SK-N-SH treated with all-trans-retinoic acid at 6 μM for 48 hours (cell line): ENCODE measurements around the gene ATF5.

Experiments used
- BACH2 ChIP-seq: fragments of 250-450 bp; sonication (Bioruptor Pico); IDR thresholded peaks from 2 replicates; pipeline ENCODE4 v1.9.0; 2021; ENCODE audit warnings: mild to moderate bottlenecking, borderline replicate concordance
- ZFP3 ChIP-seq: fragments of 250-450 bp; sonication (Bioruptor Pico); IDR thresholded peaks from 2 replicates; pipeline ENCODE4 v1.5.0; 2020; ENCODE audit warnings: mild to moderate bottlenecking, moderate library complexity

- TF ChIP-seq ZFP3 (CRISPR knock-in tag) (no peak), BACH2 (no peak)
Measured at GRCh38 chr19:49908480-49909420, 20.3 kb upstream of the ATF5 start.
